Effector memory CD4-positive, alpha-beta T cell (primary cell): ENCODE data around the gene ASMTL.
"Not testable (repeated sequence)": the region's sequence is repeated elsewhere in the genome, so short reads cannot be mapped to it uniquely, and the experiment has no call there.

Experiments used
- DNase-seq, 3 donors: peaks; one replicate each; pipeline ENCODE4 v3.0.0-alpha.2; 2020
- H3K27ac ChIP-seq: 2 replicates; pipeline ENCODE4 v1.7.0; 2013; ENCODE audit warnings: mild to moderate bottlenecking, low read length, moderate library complexity; ENCODE audit not compliant: insufficient read depth, poor library complexity, severe bottlenecking
- H3K27me3 ChIP-seq: replicated peaks from 2 replicates; pipeline ENCODE4 v1.7.0; 2013; ENCODE audit warnings: mild to moderate bottlenecking, low read length; ENCODE audit not compliant: insufficient read depth, control insufficient read depth, poor library complexity, severe bottlenecking
- H3K36me3 ChIP-seq: 2 replicates; pipeline ENCODE4 v1.7.0; 2013; ENCODE audit warnings: mild to moderate bottlenecking, low read length, moderate library complexity; ENCODE audit not compliant: control insufficient read depth, insufficient read depth
- H3K4me1 ChIP-seq: 2 replicates; pipeline ENCODE4 v1.7.0; 2013; ENCODE audit warnings: low read length, mild to moderate bottlenecking; ENCODE audit not compliant: control insufficient read depth, insufficient read depth, poor library complexity, severe bottlenecking
- H3K4me3 ChIP-seq: 2 replicates; pipeline ENCODE4 v1.7.0; 2013; ENCODE audit warnings: low read length, low read depth, mild to moderate bottlenecking; ENCODE audit not compliant: insufficient read depth, poor library complexity, severe bottlenecking
- H3K9me3 ChIP-seq: 2 replicates; pipeline ENCODE4 v1.7.0; 2013; ENCODE audit warnings: mild to moderate bottlenecking, low read length, moderate library complexity; ENCODE audit not compliant: control insufficient read depth

Gene ASMTL

DNA sequence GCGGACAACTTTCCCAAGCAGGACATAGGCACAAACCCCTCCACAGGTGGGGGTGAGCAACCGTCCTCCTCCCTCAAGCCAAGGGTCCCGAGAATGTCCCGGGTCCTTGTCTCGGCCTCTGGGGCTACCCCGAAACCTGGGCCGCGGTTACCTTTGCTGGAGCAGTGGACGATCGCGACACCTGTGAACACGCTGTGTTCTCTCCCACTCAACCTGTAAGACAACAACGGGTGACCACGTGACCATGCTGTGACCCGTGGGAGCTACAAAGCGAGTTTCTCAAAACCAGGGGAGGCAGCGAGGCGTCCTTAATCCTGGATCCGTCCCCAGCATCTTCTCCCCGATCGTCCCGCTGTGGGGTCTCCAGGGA lies 17.9 kb downstream of the ASMTL start:
- DNase-seq = no peak
- no peaks in the 10 kb centered on the region for H3K9me3 ChIP-seq
- H3K27me3 ChIP-seq = no peaks in the 10 kb centered on the region
- no peak overlapping the region for H3K4me3 ChIP-seq
- peaks cover 32% of the 10 kb centered on the region for H3K36me3 ChIP-seq
- H3K27ac ChIP-seq = no peak overlapping the region
- H3K4me1 ChIP-seq = no peaks in the 10 kb centered on the region

DNA sequence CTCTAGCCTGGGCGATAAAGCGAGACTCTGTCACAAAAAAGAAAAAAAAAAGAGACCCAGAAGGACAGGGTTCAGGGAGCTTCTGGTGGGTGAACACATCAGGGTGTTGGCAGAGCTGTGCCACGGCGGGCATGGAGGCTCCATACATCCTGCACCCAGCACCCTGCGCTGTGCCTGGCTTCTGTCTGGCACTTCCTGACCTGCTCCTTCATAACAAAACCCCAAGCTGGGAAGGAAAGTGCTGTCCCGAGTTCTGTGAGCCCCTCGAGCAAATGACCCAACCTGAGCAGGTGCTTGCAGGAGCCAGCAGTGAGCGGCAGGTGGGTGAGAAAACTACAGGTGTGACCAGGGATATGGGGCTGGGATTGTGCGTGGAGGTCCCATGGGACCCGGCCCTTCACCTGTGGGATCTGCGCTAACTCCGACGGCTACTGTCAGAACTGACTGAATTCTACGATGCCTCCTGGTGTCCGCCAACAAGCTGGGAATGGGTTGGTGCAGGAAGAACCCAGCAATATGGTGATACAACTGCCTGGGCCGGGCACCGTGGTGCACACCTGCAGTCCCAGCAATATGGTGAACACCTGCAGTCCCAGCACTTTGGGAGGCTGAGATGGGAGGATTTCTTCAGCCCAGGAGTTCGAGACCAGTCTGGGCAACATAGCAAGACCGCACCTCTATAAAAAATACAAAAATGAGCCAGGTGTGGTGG lies 18.9 kb downstream of the ASMTL start:
- H3K36me3 ChIP-seq = peaks cover 27% of the 10 kb centered on the region
- DNase-seq = no peak
- no peaks in the 10 kb centered on the region for H3K4me1 ChIP-seq
- H3K27me3 ChIP-seq = no peaks in the 10 kb centered on the region
- H3K27ac ChIP-seq = no peak overlapping the region
- H3K4me3 ChIP-seq = no peak overlapping the region
- H3K9me3 ChIP-seq = no peaks in the 10 kb centered on the region

- Histone ChIP-seq H3K27ac (no peak overlapping the region), H3K4me3 (no peak overlapping the region), H3K9me3 (no peaks in the 10 kb centered on the region), H3K36me3 (peaks cover 29% of the 10 kb centered on the region), H3K27me3 (no peaks in the 10 kb centered on the region), H3K4me1 (no peaks in the 10 kb centered on the region)
- no peak for DNase-seq
Measured at GRCh38 chrX:1430451-1430850, 22.3 kb downstream of the ASMTL start.

DNA sequence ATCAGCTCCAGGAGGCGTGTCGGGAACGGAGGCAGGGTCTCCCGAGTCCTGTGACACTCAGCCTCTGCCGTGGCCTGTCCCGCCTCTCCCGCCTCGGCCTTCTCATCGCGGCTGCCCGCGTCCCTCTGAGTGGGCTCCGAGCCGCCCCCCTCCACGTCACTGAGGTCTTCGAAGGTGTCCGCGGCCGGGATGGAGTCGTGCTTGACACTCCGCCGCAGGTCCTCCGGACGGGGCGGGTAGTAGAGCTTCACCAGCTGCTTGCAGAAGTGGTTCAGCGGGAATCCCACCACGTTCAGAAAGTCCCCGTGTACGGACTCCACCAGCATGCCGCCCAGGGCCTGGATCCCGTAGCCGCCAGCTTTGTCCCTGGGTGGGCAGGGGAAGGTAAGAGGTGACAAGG lies 25.0 kb downstream of the ASMTL start:
- Histone ChIP-seq H3K27ac (no peak overlapping the region), H3K4me1 (no peaks in the 10 kb centered on the region), H3K4me3 (no peak overlapping the region), H3K9me3 (peaks cover under 1% of the 10 kb centered on the region), H3K36me3 (peaks cover 37% of the 10 kb centered on the region), H3K27me3 (no peaks in the 10 kb centered on the region)
- DNase-seq = no peak

DNA sequence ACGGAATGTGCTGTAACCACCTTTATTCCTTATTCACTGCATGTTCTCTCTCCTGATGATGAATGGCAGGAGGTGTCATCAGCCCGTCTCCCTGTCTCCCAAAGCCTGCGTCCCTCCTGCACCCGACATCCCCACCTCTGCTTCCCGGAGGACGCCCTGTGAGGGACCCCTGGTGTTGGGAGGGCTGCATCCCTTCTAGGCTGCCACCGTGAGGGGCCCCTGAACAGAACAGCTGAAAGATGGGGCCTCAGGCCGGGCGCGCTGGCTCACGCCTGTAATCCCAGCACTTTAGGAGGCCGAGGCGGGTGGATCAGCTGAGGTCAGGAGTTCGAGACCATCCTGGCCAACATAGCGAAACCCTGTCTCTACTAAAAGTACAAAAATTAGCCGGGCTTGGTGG lies 26.4 kb downstream of the ASMTL start:
- H3K4me1 ChIP-seq, DNase-seq, H3K27ac ChIP-seq, H3K4me3 ChIP-seq, H3K27me3 ChIP-seq, H3K9me3 ChIP-seq: not testable (repeated sequence)
- H3K36me3 ChIP-seq = peaks cover 38% of the 10 kb centered on the region

DNA sequence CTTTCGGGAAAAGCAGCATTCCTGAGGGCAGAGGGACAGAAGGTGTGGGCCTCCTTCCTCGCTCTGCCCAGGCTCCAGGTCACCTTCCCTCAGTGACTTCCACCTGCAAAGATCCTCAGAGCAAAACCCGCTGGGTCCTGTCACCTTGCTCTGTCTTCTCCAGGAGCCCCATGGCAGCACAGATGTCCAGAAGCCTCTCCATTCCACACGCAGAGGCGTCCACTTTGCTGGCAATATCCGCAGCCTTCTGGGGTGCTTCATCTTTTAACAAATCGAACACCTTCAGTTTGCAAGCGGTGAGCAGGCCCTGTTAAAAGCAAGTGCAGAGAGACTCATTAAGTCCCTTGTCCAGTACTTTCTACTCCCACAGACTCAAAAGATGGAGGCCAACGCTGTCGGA lies 27.3 kb downstream of the ASMTL start:
- no peaks in the 10 kb centered on the region for H3K27me3 ChIP-seq
- H3K4me1 ChIP-seq = no peaks in the 10 kb centered on the region
- H3K9me3 ChIP-seq = peaks cover 8% of the 10 kb centered on the region
- no peak overlapping the region for H3K27ac ChIP-seq
- H3K4me3 ChIP-seq = no peak overlapping the region
- DNase-seq = no peak
- peaks cover 38% of the 10 kb centered on the region for H3K36me3 ChIP-seq

DNA sequence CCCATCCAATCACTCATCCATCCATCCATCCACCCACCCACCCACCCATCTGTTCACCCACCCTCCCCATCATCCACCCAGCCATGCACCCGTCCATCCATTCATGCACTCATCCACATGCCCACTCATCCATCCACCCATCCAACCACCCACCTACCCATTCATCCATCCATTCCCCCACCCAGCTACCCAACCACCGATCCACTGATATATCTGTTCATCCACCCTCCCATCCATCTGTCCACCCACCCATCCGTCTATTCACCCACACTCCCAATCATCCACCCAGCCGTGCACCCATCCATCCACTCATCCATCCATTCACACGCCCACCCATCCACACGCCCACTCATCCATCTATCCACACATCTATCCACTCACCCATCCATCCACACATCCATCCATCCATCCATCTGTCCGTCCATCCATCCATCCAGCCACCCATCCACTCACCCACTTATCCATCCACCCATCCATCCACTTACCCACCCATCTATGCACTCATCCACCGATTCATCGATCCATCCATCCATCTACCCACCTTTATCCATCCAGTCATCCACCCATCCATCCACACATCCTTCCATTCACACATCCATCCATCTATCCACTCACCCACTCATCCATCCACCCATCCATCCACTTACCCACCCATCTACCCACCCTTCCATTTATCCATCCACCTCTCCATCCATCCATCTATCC lies 28.4 kb downstream of the ASMTL start:
- Histone ChIP-seq H3K9me3 (peaks cover 8% of the 10 kb centered on the region), H3K27ac (no peak overlapping the region), H3K4me3 (no peak overlapping the region), H3K4me1 (no peaks in the 10 kb centered on the region), H3K27me3 (no peaks in the 10 kb centered on the region), H3K36me3 (peaks cover 42% of the 10 kb centered on the region)
- no peak for DNase-seq

DNA sequence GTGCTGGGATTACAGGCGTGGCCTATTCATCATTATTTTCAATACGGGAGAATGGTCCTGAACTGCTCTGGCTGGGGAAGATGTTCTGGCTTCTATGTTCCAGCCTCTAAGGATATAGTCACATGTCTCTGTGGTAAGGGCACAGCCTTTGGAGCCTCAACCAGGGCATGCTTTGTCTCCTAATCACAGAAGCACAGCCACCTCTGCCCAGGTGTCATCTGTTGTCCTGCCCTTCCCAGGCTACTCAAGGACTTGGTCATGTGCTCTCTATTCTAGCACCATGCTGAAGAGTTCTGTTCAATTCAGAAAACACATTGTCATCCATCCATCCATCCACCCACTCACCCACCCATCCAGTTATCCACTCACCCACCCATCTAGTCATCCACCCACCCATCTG lies 29.5 kb downstream of the ASMTL start:
- H3K9me3 ChIP-seq = peaks cover 8% of the 10 kb centered on the region
- H3K4me1 ChIP-seq = no peaks in the 10 kb centered on the region
- no peak overlapping the region for H3K27ac ChIP-seq
- no peak overlapping the region for H3K4me3 ChIP-seq
- H3K36me3 ChIP-seq = peaks cover 53% of the 10 kb centered on the region
- DNase-seq = no peak
- no peaks in the 10 kb centered on the region for H3K27me3 ChIP-seq

DNA sequence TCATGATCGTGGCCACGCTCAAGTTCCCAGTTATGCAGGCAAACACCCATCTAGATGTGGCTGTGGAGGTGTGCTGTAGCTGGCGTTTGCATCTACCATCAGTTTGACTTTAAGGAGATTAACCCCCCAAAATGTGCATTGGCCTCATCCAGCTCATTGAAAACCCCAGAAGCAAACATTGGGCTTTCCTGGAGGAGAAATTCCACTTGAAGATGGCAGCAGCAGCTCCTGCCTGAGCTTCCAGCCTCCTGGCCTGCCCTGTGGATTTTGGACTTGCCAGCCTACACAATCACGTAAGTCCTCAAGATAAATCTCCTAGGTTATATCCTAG lies 30.6 kb downstream of the ASMTL start:
- no peaks in the 10 kb centered on the region for H3K4me1 ChIP-seq
- H3K27ac ChIP-seq = no peak overlapping the region
- peaks cover 47% of the 10 kb centered on the region for H3K36me3 ChIP-seq
- H3K9me3 ChIP-seq = peaks cover 8% of the 10 kb centered on the region
- H3K4me3 ChIP-seq = no peak overlapping the region
- no peak for DNase-seq
- H3K27me3 ChIP-seq = no peaks in the 10 kb centered on the region

GRCh38 chrX:1421433-1422134 lies 31.1 kb downstream of the ASMTL start:
- no peak overlapping the region for H3K4me3 ChIP-seq
- no peak for DNase-seq
- peaks cover 45% of the 10 kb centered on the region for H3K36me3 ChIP-seq
- peaks cover 8% of the 10 kb centered on the region for H3K9me3 ChIP-seq
- H3K27ac ChIP-seq = no peak overlapping the region
- no peaks in the 10 kb centered on the region for H3K27me3 ChIP-seq
- no peaks in the 10 kb centered on the region for H3K4me1 ChIP-seq
